Measurements from ENCODE around the gene IL3RA. TPM values are rescaled to one million over a fixed set of nuclear protein-coding genes. Genes with fewer than 3 reads are reported as not detected.
A peak's percentile ranks its signal among the peaks of the same experiment; 100 is the strongest.
"Not testable (repeated sequence)": the region's sequence is repeated elsewhere in the genome, so short reads cannot be mapped to it uniquely, and the experiment has no call there.

Gene IL3RA
- total RNA-seq, 1 donor from 2014 or later, result 3.1 TPM

DNA sequence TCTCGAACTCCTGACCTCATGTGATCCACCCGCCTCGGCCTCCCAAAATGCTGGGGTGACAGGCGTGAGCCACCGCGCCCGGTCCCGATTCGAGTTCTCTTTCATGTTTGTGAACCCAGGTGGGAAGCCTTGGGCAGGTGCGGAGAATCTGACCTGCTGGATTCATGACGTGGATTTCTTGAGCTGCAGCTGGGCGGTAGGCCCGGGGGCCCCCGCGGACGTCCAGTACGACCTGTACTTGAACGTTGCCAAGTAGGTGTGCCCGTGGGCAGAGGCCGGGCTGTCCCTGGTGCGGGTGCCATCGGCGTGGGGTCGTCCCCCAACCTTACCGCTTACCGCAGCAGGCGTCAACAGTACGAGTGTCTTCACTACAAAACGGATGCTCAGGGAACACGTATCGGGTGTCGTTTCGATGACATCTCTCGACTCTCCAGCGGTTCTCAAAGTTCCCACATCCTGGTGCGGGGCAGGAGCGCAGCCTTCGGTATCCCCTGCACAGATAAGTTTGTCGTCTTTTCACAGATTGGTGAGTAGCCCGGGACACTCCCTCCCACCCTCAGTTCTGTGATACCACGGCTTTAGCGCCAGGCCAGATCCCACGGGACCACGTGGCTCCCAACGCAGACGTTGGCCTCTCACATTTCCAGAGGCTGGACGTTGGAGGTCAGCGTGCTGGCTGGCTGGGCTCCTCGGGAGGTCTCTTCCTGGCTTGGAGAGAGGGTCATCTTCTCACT is 15.6 kb downstream of the IL3RA start:
- intact Hi-C loops (cut with micrococcal nuclease), result no loop called here
- Mint-ChIP-seq H3K36me3 (ENCODE audit: low read depth) (peaks cover 31% of the 10 kb centered on the region), H3K4me3 (no peak overlapping the region)

GRCh38 chrX:1354036-1355019 is 17.7 kb downstream of the IL3RA start:
- H3K36me3 Mint-ChIP-seq (ENCODE audit: low read depth), result peaks cover 34% of the 10 kb centered on the region
- peaks cover 8% of the 10 kb centered on the region for H3K4me1 Mint-ChIP-seq
- no peaks in the 10 kb centered on the region for H3K9me3 Mint-ChIP-seq
- H3K27ac Mint-ChIP-seq, result peak overlapping the region; percentile 62
- intact Hi-C loops (cut with micrococcal nuclease), result no loop called here
- peak overlapping the region; percentile 22 for H3K4me3 Mint-ChIP-seq
- DNase-seq, result no peak
- no peaks in the 10 kb centered on the region for H3K27me3 Mint-ChIP-seq

More for the DNA sequence above, 15.6 kb downstream of the IL3RA start:
- Mint-ChIP-seq H3K27ac (no peak overlapping the region), H3K9me3 (no peaks in the 10 kb centered on the region), H3K27me3 (no peaks in the 10 kb centered on the region), H3K4me1 (peaks cover 8% of the 10 kb centered on the region)
- no peak for DNase-seq

DNA sequence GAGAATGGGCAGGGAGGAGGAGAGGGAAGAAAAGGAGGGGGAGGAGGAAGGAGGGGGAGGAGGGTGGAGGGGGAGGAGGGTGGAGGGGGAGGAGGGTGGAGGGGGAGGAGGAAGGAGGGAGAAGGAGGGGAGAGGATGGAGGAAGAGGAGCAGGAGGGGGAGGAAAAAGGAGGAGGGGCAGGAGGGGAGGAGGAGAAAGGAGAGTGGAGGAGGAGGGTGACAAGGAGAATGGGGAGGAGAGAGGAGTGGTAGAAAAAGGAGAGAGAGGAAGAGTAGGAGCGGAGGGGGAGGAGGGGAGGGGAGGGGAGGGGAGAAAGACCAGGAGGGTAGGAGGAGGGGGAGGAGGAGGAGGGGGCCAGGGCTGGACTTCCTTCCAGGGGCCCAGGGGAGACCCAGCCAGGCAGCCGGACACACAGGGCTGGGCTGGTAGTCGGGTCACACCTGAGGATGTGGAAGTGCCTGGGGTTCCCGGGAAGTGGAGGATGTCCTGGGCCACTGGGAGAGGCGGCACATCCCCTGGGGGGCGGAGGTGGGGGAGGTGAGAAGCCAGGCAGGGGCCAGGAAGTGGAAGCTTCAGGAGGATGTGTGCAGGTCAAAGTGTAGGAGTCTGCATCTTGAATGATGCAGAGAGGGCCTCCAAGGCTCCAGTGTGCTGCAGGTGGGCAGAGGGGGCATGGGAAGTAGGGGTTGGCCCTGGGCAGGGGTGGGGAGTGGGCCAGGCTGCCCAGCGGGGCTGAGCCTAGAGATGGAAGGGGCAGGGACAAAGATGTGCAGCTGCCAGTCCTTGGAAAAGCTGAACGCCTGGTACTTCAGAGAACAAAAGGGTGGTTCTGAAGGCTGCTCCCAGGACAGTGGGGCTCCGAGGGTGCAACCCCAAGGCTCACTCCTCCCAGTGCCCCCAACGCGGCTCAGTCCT is 18.8 kb downstream of the IL3RA start:
- H3K36me3 Mint-ChIP-seq (ENCODE audit: low read depth), result peaks cover 43% of the 10 kb centered on the region
- no peak for DNase-seq
- intact Hi-C loops (cut with micrococcal nuclease), result no loop called here
- H3K9me3 Mint-ChIP-seq, result peaks cover 4% of the 10 kb centered on the region
- H3K27ac Mint-ChIP-seq, result peak overlapping the region; percentile 63
- H3K4me3 Mint-ChIP-seq, result no peak overlapping the region
- no peaks in the 10 kb centered on the region for H3K27me3 Mint-ChIP-seq
- peaks cover 8% of the 10 kb centered on the region for H3K4me1 Mint-ChIP-seq

DNA sequence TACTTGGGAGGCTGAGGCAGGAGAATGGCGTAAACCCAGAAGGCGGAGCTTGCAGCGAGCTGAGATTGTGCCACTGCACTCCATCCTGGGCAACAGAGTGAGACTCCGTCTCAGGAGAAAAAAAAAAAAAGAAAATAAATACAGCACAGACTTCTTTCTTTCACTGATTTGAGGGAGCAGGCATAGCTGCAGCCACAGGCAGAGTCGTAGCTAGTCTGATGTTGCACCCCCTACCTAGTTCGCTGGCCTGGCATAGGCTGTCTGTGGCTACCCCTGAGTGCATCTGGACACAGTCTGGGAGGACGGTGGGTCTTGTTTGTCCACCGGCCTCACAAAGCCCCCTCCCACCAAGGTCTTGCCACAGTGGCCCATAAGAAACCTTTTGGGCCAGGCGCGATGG is 21.4 kb downstream of the IL3RA start:
- H3K4me3 Mint-ChIP-seq, result no peak overlapping the region
- no peak overlapping the region for H3K27ac Mint-ChIP-seq
- no peaks in the 10 kb centered on the region for H3K27me3 Mint-ChIP-seq
- intact Hi-C loops (cut with micrococcal nuclease), result no loop called here
- peaks cover 13% of the 10 kb centered on the region for H3K4me1 Mint-ChIP-seq
- H3K36me3 Mint-ChIP-seq (ENCODE audit: low read depth), result peaks cover 50% of the 10 kb centered on the region
- peaks cover 5% of the 10 kb centered on the region for H3K9me3 Mint-ChIP-seq
- DNase-seq, result no peak

DNA sequence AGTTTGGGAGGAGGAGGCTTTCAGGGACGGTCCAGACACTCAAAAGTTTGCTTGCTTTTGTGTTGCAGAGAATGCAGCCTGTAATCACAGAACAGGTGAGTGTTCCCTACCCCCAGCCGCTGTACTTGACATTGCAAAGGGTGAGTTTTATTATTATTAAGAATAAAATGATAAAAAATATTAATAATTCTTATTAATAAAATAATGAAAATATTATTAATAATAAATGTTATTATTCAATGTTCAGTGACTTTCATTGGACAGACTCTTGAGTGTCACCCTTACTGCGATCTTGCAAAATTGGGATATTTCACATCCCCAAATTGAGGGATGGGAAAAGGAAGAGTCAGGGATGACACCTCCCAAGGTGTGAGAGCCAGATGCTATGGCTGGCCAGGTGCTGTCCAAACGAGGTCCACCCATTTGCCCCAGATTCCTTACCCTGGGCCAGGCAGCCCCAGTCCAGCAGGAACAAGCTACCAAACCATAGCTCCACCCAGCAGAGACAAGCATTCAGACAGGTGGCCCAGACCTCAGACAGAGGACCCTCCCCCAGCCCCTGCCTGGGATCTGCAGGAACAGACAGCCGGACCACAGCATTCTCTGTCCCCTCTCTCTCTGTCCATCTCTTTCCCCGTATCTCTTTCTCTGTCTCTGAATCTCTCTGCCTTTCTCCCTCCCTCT is 22.4 kb downstream of the IL3RA start:
- Mint-ChIP-seq H3K27me3 (no peaks in the 10 kb centered on the region), H3K4me1 (peaks cover 13% of the 10 kb centered on the region), H3K36me3 (ENCODE audit: low read depth) (peaks cover 52% of the 10 kb centered on the region), H3K4me3 (no peak overlapping the region), H3K9me3 (peaks cover 5% of the 10 kb centered on the region), H3K27ac (no peak overlapping the region)
- intact Hi-C loops (cut with micrococcal nuclease), result no loop called here
- DNase-seq, result no peak

DNA sequence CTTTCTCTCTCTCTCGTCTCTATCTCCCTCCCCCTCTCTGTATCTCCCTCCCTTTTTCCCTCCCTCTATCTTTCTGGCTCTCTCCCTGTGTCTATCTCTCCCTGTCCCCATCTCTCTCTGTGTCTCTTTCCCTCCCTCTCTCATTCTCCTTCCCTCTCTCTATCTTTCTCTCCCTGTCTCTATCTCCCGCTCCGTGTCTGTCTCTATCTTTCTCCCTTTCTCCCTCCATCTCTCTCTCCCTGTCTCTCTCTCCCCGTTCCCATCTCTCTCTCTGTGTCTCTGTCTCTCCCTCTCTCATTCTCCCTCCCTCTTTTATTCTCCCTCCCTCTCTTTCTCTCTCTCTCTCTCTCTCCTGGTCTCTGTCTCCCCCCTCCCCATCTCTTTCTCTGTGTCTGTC is 22.9 kb downstream of the IL3RA start:
- intact Hi-C loops (cut with micrococcal nuclease), result no loop called here

DNA sequence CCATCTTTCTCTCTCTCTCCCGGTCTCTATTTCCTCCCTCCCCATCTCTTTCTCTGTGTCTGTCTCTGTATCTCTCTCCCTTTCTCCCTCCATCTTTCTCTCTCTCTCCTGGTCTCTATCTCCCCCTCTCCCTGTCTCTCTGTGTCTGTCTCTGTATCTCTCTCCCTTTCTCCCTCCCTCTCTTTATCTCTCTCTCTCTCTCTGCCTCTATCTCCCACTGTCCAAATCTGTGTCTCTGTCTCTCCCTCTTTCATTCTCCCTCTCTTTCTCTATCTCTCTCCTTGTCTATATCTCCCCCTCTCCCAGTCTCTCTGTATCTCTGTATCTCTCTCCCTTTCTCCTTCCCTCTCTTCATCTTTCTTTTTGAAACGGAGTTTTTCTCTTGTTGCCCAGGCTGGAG is 23.6 kb downstream of the IL3RA start:
- Mint-ChIP-seq H3K27me3 (no peaks in the 10 kb centered on the region), H3K36me3 (ENCODE audit: low read depth) (peaks cover 55% of the 10 kb centered on the region), H3K4me3 (no peak overlapping the region), H3K4me1 (peaks cover 8% of the 10 kb centered on the region), H3K27ac (no peak overlapping the region), H3K9me3 (peaks cover 5% of the 10 kb centered on the region)
- DNase-seq, result no peak
- intact Hi-C loops (cut with micrococcal nuclease), result no loop called here

More for the DNA sequence above, 22.9 kb downstream of the IL3RA start:
- no peak for DNase-seq
- Mint-ChIP-seq H3K4me3 (no peak overlapping the region), H3K27me3 (no peaks in the 10 kb centered on the region), H3K27ac (no peak overlapping the region), H3K36me3 (ENCODE audit: low read depth) (peaks cover 48% of the 10 kb centered on the region), H3K4me1 (peaks cover 8% of the 10 kb centered on the region), H3K9me3 (peaks cover 5% of the 10 kb centered on the region)

DNA sequence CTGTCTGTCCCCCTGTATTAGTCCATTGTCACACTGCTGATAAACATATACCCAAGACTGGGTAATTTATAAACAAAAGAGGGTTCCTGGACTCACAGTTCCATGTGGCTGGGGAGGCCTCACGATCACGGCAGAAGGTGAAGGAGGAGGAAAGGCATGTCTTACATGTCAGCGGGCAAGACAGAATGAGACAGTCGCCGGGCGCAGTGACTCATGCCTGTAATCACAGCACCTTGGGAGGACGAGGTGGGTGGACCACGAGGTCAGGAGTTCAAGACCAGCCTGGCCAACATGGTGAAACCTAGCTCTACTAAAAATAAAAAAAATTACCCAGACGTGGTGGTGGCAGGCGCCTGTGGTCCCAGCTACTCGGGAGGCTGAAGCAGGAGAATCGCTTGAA is 24.7 kb downstream of the IL3RA start:
- Mint-ChIP-seq H3K27me3 (no peaks in the 10 kb centered on the region), H3K4me1 (peaks cover 5% of the 10 kb centered on the region), H3K27ac (peak overlapping the region; percentile 35), H3K36me3 (ENCODE audit: low read depth) (peaks cover 51% of the 10 kb centered on the region), H3K9me3 (peaks cover 5% of the 10 kb centered on the region), H3K4me3 (no peak overlapping the region)
- intact Hi-C loops (cut with micrococcal nuclease), result no loop called here
- no peak for DNase-seq

- Mint-ChIP-seq H3K36me3 (ENCODE audit: low read depth) (peaks cover 50% of the 10 kb centered on the region), H3K4me3 (no peak overlapping the region), H3K4me1 (peaks cover 5% of the 10 kb centered on the region), H3K27me3 (no peaks in the 10 kb centered on the region), H3K9me3 (peaks cover 5% of the 10 kb centered on the region), H3K27ac (no peak overlapping the region)
- DNase-seq, result no peak
- intact Hi-C loops (cut with micrococcal nuclease), result no loop called here
Observed at GRCh38 chrX:1361910-1362309, 25.3 kb downstream of the IL3RA start.

DNA sequence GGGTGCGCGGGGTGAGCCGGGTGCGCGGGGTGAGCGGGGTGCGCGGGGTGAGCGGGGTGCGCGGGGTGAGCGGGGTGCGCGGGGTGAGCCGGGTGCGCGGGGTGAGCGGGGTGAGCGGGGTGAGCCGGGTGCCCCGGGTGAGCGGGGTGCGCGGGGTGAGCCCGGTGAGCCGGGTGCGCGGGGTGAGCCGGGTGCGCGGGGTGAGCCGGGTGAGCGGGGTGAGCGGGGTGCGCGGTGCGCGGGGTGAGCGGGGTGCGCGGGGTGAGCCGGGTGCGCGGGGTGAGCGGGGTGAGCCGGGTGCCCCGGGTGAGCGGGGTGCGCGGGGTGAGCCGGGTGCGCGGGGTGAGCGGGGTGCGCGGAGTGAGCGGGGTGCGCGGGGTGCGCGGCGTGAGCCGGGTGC is 29.8 kb downstream of the IL3RA start:
- intact Hi-C loops (cut with micrococcal nuclease); H3K9me3 Mint-ChIP-seq; H3K4me3 Mint-ChIP-seq; H3K4me1 Mint-ChIP-seq; H3K27ac Mint-ChIP-seq; DNase-seq; H3K27me3 Mint-ChIP-seq: not testable (repeated sequence)
- peaks cover 30% of the 10 kb centered on the region for H3K36me3 Mint-ChIP-seq (ENCODE audit: low read depth)

GRCh38 chrX:1368385-1368698 is 31.8 kb downstream of the IL3RA start:
- Mint-ChIP-seq H3K36me3 (ENCODE audit: low read depth) (peaks cover 18% of the 10 kb centered on the region), H3K27ac (no peak overlapping the region), H3K9me3 (no peaks in the 10 kb centered on the region), H3K4me3 (no peak overlapping the region), H3K27me3 (no peaks in the 10 kb centered on the region), H3K4me1 (peaks cover 4% of the 10 kb centered on the region)
- DNase-seq, result no peak
- intact Hi-C loops (cut with micrococcal nuclease), result no loop called here

DNA sequence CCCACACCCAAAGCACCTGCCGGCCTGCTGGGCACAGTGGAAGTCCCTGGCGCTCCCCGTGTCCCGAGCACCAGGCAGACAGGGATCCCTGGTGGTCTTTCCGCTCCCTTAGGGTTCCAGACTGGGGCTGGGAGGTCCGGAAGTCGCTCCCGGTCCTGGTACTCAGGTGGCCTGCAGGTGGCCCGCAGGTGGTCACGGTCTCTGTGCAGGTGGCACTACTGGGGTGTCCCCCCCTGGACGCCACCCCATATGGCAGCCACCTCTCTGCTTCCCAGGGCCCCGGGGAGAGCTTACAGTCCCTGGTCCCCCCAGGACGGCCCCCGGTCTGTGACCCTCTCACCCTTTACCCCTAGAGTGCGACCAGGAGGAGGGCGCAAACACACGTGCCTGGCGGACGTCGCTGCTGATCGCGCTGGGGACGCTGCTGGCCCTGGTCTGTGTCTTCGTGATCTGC is 41.7 kb downstream of the IL3RA start:
- DNase-seq, result peak; percentile 53
- H3K27ac Mint-ChIP-seq, result no peak overlapping the region
- H3K4me3 Mint-ChIP-seq, result no peak overlapping the region
- no peaks in the 10 kb centered on the region for H3K27me3 Mint-ChIP-seq
- H3K4me1 Mint-ChIP-seq, result peaks cover 2% of the 10 kb centered on the region
- H3K9me3 Mint-ChIP-seq, result no peaks in the 10 kb centered on the region
- intact Hi-C loops (cut with micrococcal nuclease), result no loop called here
- H3K36me3 Mint-ChIP-seq (ENCODE audit: low read depth), result peaks cover 25% of the 10 kb centered on the region

GRCh38 chrX:1380672-1381233 is 44.2 kb downstream of the IL3RA start:
- peak; percentile 58 for DNase-seq
- H3K4me3 Mint-ChIP-seq, result no peak overlapping the region
- no peaks in the 10 kb centered on the region for H3K9me3 Mint-ChIP-seq
- no peak overlapping the region for H3K27ac Mint-ChIP-seq
- peaks cover 45% of the 10 kb centered on the region for H3K36me3 Mint-ChIP-seq (ENCODE audit: low read depth)
- peaks cover 2% of the 10 kb centered on the region for H3K4me1 Mint-ChIP-seq
- H3K27me3 Mint-ChIP-seq, result no peaks in the 10 kb centered on the region
- intact Hi-C loops (cut with micrococcal nuclease), result no loop called here

All from activated CD4-positive, alpha-beta T cell treated with anti-CD3 and anti-CD28 coated beads, Interleukin-2, amount 10 ng/mL, durations not matched to agents 24 days and 14 days (primary cell).